K562 (cell line): ENCODE data around the gene SRRT. TPM values are rescaled to one million over a fixed set of nuclear protein-coding genes. Genes with fewer than 3 reads are reported as not detected.

Source experiments
- ARID1B ChIP-seq: fragments of 450-650 bp; IDR thresholded peaks from 2 replicates; pipeline ENCODE4 v1.6.1; 2016; ENCODE audit warnings: antibody characterized with exemption, mild to moderate bottlenecking, inconsistent platforms
- ARNT ChIP-seq, 2 experiments: fragments of 450-650 bp; IDR thresholded peaks; 2 replicates each; pipeline ENCODE4 v1.6.1; 2016; ENCODE audit warnings: mild to moderate bottlenecking in 1 of 2
- DACH1 ChIP-seq: fragments of 450-650 bp; IDR thresholded peaks from 2 replicates; pipeline ENCODE4 v1.6.1; 2018; ENCODE audit not compliant: partially characterized antibody
- HDAC2 ChIP-seq: fragments of 450-650 bp; IDR thresholded peaks from 2 replicates; pipeline ENCODE4 v1.6.1; 2016; ENCODE audit warnings: mild to moderate bottlenecking
- KHSRP ChIP-seq: fragments of 450-650 bp; IDR thresholded peaks from 2 replicates; pipeline ENCODE4 v1.6.1; 2017
- L3MBTL2 ChIP-seq: fragments of 450-650 bp; IDR thresholded peaks from 2 replicates; pipeline ENCODE4 v1.6.1; 2016; ENCODE audit warnings: mild to moderate bottlenecking, moderate library complexity
- MYC ChIP-seq, 2 experiments: fragments of 250-450 bp in 1 of 2; sonication (Bioruptor Pico) in 1 of 2; IDR thresholded peaks; 2 replicates each; pipeline versions ENCODE4 v1.5.1 to v1.6.1; 2012 to 2021; ENCODE audit warnings: low read depth in 2 of 2, borderline replicate concordance in 1 of 2, improper control_type of control experiment in 1 of 2, low read length in 1 of 2, mild to moderate bottlenecking in 1 of 2, moderate library complexity in 1 of 2
- NR1H2 ChIP-seq: sonication (generic); formaldehyde crosslinking; IDR thresholded peaks from 2 replicates; pipeline ENCODE4 v1.4.0; 2020; ENCODE audit warnings: mild to moderate bottlenecking, missing genetic modification reagents
- RBBP5 ChIP-seq: fragments of 200-600 bp; sonication (generic); IDR thresholded peaks from 2 replicates; pipeline ENCODE4 v1.6.1; 2012; ENCODE audit warnings: borderline replicate concordance, mild to moderate bottlenecking, low read length, control low read depth, inconsistent platforms; ENCODE audit not compliant: insufficient read depth, poor library complexity, severe bottlenecking
- RBFOX2 ChIP-seq: fragments of 200-400 bp; formaldehyde crosslinking; IDR thresholded peaks from 2 replicates; pipeline ENCODE4 v1.6.1; 2017; ENCODE audit warnings: low read depth, mild to moderate bottlenecking, low read length, moderate library complexity
- SRF ChIP-seq, 2 experiments: fragments of 250-450, 450-650 bp in 1 of 2; sonication (Bioruptor Pico) in 1 of 2; sonication (generic) in 1 of 2; formaldehyde crosslinking; IDR thresholded peaks; 2 replicates each; pipeline versions ENCODE4 v1.5.0 to v1.5.1; 2020 to 2022; ENCODE audit warnings: mild to moderate bottlenecking in 1 of 2, missing genetic modification reagents in 1 of 2
- ZBTB7A ChIP-seq: IDR thresholded peaks from 2 replicates; pipeline ENCODE4 v1.6.1; 2011; ENCODE audit warnings: low read depth, mild to moderate bottlenecking, low read length, moderate library complexity, borderline replicate concordance; ENCODE audit not compliant: control insufficient read depth
- ZFP1 ChIP-seq: fragments of 450-650 bp; formaldehyde crosslinking; IDR thresholded peaks from 2 replicates; pipeline ENCODE4 v1.4.0; 2020; ENCODE audit warnings: mild to moderate bottlenecking, mixed read lengths
- ZNF24 ChIP-seq: fragments of 450-650 bp; IDR thresholded peaks from 2 replicates; pipeline ENCODE4 v1.6.1; 2016
- polyA plus RNA-seq, 8 experiments: library from polyadenylated mRNA; depleted of rRNA in 4 of 8; stranded (reverse) in 5 of 8; unstranded in 3 of 8; fragments of >200 nt; fragmentation: Nextera tagmentation in 2 of 8; fragmentation: Illumina TruSeq in 1 of 8; extraction: Ambion mirVana in 2 of 8; extraction: Trizol in 1 of 8; gene quantifications; 2 replicates each; pipeline versions ENCODE4 v1.2.1 to v1.2.3, GENCODE V29; 2011 to 2014; ENCODE audit warnings: inconsistent platforms in 1 of 8, missing spikeins in 1 of 8
- total RNA-seq, 7 experiments: library from RNA; depleted of rRNA in 6 of 7; stranded (reverse); fragments of >200 nt in 6 of 7; fragmentation: Illumina TruSeq in 2 of 7; extraction: Trizol in 2 of 7; gene quantifications; 2 replicates each; pipeline versions ENCODE4 v1.2.1 to v1.2.3, GENCODE V29; 2011 to 2021; ENCODE audit warnings: low replicate concordance in 1 of 7
- TF ChIP-seq, protein P1 (sequence below): sonication (generic); formaldehyde crosslinking; IDR thresholded peaks from 2 replicates; pipeline ENCODE4 v1.8.1; 2023; ENCODE audit warnings: mild to moderate bottlenecking, missing genetic modification reagents
- TF ChIP-seq, protein P2 (sequence below): fragments of 450-650 bp; IDR thresholded peaks from 2 replicates; pipeline ENCODE4 v1.6.1; 2017; ENCODE audit warnings: antibody characterized with exemption, mild to moderate bottlenecking
- TF ChIP-seq, protein P3 (sequence below): sonication (generic); formaldehyde crosslinking; IDR thresholded peaks from 2 replicates; pipeline ENCODE4 v1.5.0; 2020; ENCODE audit warnings: missing genetic modification reagents
- TF ChIP-seq, protein P4 (sequence below): sonication (generic); formaldehyde crosslinking; IDR thresholded peaks from 2 replicates; pipeline ENCODE4 v1.9.0; 2022; ENCODE audit warnings: mild to moderate bottlenecking, missing genetic modification reagents

Gene SRRT
- total and polyA plus RNA-seq, 9 of the 15 experiments (the other 6 are each of a cell fraction or from before 2014, with no cell fraction given), result 10.3 to 263 (median 84.4) TPM

DNA sequence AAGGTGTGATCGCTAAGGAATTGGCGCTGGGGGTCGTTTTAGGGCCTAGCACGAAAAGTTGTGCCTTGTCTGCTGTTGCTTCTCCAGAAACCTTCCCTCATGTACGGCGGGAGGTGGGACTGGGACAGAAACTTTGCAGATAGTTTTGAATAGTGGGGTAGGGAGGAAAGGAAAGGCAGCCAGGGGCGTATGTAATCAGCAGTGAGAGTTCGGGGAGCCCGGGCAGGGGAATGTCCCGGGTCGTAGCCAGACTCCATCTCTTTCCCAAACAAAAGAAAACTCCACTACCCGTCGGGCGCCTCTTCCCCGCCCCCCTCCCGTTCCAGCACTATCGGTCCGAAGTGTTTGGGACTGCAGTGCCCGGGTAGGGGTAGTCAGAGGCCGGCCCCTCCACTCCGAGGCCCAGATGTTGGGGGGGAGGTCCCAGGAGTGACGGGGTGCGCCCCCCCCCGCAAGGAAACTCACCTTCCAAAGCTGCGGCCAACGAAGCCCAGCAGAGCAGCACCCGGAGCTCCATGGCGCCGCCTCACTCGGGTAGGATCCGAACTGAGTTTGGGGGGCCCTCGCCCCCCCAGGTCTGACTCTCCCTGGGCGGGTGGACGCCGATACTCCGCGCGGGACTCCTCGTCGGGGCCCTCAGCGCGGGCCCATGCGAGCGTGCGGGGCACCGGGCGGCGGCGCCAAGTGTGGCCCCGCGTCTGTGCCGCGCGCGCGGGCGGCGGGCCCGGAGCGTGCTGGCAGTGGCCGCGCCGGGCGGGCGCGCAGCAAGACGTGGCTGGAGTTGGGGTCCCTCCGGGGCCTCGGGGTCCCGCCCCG lies 48.2 kb upstream of the SRRT start (continued):
- TF ChIP-seq, protein P1, sequence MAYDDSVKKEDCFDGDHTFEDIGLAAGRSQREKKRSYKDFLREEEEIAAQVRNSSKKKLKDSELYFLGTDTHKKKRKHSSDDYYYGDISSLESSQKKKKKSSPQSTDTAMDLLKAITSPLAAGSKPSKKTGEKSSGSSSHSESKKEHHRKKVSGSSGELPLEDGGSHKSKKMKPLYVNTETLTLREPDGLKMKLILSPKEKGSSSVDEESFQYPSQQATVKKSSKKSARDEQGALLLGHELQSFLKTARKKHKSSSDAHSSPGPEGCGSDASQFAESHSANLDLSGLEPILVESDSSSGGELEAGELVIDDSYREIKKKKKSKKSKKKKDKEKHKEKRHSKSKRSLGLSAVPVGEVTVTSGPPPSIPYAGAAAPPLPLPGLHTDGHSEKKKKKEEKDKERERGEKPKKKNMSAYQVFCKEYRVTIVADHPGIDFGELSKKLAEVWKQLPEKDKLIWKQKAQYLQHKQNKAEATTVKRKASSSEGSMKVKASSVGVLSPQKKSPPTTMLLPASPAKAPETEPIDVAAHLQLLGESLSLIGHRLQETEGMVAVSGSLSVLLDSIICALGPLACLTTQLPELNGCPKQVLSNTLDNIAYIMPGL (CRISPR knock-in tag), result 0 out of 2 replicates have a peak, but pooled peaks have one; percentile 31
- TF ChIP-seq RBBP5 (peak; percentile 79), SRF (CRISPR knock-in tag; IDR thresholded peaks at IDR 0.05) (0 out of 4 replicates have a peak, but pooled peaks of 1 of the 2 experiments have one; percentile 12), KHSRP (no peak), L3MBTL2 (0 out of 2 replicates have a peak, but pooled peaks have one; percentile 11), DACH1 (no peak), RBFOX2 (peak; percentile 24; the same call in 1 of the 2 replicates), ZNF24 (no peak), MYC (IDR thresholded peaks at IDR 0.05; ENCODE audit: low read depth, low read length) (peak; percentile 19; the same call in 1 of the 2 replicates), MYC (CRISPR knock-in tag; IDR thresholded peaks at IDR 0.05; ENCODE audit: borderline replicate concordance, low read depth) (no peak), ZBTB7A (peak; percentile 84; the same call in 1 of the 2 replicates), ARNT (IDR thresholded peaks at IDR 0.05) (no peak), NR1H2 (CRISPR knock-in tag) (no peak), ARID1B (no peak), ZFP1 (no peak), HDAC2 (no peak)
- TF ChIP-seq, protein P2, sequence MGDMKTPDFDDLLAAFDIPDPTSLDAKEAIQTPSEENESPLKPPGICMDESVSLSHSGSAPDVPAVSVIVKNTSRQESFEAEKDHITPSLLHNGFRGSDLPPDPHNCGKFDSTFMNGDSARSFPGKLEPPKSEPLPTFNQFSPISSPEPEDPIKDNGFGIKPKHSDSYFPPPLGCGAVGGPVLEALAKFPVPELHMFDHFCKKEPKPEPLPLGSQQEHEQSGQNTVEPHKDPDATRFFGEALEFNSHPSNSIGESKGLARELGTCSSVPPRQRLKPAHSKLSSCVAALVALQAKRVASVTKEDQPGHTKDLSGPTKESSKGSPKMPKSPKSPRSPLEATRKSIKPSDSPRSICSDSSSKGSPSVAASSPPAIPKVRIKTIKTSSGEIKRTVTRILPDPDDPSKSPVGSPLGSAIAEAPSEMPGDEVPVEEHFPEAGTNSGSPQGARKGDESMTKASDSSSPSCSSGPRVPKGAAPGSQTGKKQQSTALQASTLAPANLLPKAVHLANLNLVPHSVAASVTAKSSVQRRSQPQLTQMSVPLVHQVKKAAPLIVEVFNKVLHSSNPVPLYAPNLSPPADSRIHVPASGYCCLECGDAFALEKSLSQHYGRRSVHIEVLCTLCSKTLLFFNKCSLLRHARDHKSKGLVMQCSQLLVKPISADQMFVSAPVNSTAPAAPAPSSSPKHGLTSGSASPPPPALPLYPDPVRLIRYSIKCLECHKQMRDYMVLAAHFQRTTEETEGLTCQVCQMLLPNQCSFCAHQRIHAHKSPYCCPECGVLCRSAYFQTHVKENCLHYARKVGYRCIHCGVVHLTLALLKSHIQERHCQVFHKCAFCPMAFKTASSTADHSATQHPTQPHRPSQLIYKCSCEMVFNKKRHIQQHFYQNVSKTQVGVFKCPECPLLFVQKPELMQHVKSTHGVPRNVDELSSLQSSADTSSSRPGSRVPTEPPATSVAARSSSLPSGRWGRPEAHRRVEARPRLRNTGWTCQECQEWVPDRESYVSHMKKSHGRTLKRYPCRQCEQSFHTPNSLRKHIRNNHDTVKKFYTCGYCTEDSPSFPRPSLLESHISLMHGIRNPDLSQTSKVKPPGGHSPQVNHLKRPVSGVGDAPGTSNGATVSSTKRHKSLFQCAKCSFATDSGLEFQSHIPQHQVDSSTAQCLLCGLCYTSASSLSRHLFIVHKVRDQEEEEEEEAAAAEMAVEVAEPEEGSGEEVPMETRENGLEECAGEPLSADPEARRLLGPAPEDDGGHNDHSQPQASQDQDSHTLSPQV, result peak; percentile 61
- TF ChIP-seq, protein P3, sequence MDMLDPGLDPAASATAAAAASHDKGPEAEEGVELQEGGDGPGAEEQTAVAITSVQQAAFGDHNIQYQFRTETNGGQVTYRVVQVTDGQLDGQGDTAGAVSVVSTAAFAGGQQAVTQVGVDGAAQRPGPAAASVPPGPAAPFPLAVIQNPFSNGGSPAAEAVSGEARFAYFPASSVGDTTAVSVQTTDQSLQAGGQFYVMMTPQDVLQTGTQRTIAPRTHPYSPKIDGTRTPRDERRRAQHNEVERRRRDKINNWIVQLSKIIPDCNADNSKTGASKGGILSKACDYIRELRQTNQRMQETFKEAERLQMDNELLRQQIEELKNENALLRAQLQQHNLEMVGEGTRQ (CRISPR knock-in tag), result no peak
- TF ChIP-seq, protein P4, sequence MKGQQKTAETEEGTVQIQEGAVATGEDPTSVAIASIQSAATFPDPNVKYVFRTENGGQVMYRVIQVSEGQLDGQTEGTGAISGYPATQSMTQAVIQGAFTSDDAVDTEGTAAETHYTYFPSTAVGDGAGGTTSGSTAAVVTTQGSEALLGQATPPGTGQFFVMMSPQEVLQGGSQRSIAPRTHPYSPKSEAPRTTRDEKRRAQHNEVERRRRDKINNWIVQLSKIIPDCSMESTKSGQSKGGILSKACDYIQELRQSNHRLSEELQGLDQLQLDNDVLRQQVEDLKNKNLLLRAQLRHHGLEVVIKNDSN, result 0 out of 2 replicates have a peak, but pooled peaks have one; percentile 5
